ENCODE results near the gene ZXDC.

The ZXDC gene

DNA sequence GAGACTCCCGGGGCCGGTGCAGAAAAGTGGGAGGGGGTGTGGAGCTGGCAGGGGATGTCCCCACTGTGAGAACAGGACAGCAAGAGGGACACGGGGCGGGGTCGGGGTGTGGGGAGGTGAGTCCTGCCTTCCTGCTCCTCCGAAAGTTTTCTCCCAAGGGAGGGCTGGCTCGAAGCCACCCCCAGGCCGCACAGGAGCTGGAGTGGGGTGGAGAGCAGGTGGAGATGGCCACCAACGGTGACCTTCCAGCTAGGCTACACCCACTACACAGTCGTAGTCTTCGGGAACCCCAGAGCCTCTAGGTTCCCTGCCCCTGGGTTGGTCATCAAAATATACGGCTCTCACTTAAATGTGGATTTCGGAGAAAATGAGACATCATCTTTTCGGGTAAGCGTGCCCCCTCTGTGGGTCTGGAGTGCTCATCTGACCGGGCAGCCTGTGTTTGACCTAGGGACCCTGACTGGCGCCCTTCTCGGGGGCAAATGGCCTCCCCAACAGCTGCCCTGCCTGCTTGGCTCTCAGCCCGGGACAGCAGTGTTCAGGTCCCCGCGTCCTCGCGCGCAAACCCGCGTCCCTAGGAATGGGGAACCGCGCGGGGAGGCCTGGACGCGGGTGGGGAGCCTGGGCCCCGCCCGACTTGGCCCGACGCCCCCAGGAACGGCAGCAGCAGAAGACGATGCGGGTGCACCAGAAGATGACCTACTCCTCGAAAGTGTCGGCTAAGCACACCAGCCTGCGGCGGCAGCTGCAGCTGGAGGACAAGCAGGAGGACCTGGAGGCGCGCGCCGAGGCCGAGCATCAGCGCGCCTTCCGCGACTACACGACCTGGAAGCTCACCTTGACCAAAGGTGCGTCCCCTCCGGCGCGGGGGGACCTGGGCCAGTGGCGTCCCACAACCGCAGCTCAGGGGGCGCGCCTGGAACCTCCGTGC lies 59.8 kb downstream of the ZXDC start:
- H3K4me3 ChIP-seq (ENCODE audit: low read length), result no peak overlapping the region
- H3K27me3 ChIP-seq (ENCODE audit: control insufficient read depth, insufficient read depth, low read length), result no peaks in the 10 kb centered on the region
- H3K36me3 ChIP-seq (ENCODE audit: control insufficient read depth, low read depth, low read length), result no peaks in the 10 kb centered on the region
- H3K4me1 ChIP-seq (ENCODE audit: control insufficient read depth, low read depth, low read length), result no peaks in the 10 kb centered on the region
- no peak overlapping the region for H3K9ac ChIP-seq (ENCODE audit: low read length)
- H3K9me3 ChIP-seq (ENCODE audit: control insufficient read depth, low read depth, low read length), result no peaks in the 10 kb centered on the region
- no peak overlapping the region for H3K27ac ChIP-seq (ENCODE audit: low read length)

DNA sequence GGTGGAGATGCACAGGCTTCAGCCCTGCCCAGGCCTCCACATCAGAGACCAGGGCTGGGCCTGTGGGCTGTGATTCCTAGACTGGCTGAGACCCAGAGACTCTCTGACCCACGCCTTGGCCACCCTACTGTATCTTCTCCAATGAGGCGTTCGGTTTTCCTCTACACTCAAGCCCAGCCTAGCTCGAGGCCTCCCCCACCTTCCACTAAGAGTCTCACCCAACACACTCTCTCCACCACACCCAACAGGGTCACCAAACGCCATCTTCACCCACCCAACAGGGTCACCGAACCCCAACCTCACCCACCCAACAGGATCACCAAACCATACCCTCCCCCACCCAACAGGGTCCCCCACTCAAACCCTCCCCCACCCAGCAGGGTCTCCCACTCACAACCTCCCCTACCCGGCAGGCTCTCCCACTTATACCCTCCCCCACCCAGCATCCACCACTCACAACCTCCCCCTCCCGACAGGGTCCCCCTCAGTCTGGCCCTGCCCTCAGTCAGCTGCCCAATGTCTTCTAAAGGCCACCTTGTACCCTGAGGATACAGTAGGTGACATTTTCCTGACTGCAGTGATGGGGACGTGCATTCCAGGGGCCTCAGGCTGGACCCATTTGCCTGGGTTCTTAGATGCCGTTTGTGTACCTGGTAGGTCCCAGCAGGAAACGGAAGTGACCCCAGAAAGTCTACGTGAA lies 60.6 kb downstream of the ZXDC start:
- Histone ChIP-seq H3K4me1 (ENCODE audit: control insufficient read depth, low read depth, low read length) (no peaks in the 10 kb centered on the region), H3K9me3 (ENCODE audit: control insufficient read depth, low read depth, low read length) (no peaks in the 10 kb centered on the region), H3K27me3 (ENCODE audit: control insufficient read depth, insufficient read depth, low read length) (no peaks in the 10 kb centered on the region), H3K4me3 (ENCODE audit: low read length) (no peak overlapping the region), H3K36me3 (ENCODE audit: control insufficient read depth, low read depth, low read length) (no peaks in the 10 kb centered on the region), H3K27ac (ENCODE audit: low read length) (no peak overlapping the region), H3K9ac (ENCODE audit: low read length) (no peak overlapping the region)

DNA sequence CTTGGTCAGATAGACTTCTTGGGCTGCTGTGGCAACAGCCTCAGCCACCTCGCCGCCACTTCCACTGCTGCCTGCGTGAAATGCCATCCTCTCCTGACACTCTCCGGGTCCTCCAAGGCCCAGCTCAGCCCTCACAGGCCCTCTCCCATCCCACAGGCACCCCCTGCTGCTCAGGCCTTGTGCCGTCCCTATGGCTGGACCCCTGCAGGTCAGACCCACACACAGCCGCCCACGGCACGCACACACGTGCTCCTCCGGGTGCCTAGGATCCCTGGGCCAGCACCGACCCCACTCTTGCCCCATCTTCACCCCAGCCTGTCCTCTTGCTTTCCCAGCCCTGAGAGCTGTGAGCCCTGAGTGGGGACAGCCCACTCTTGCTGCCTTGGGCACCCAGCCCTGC lies 61.3 kb downstream of the ZXDC start:
- Histone ChIP-seq H3K27ac (ENCODE audit: low read length) (no peak overlapping the region), H3K27me3 (ENCODE audit: control insufficient read depth, insufficient read depth, low read length) (no peaks in the 10 kb centered on the region), H3K36me3 (ENCODE audit: control insufficient read depth, low read depth, low read length) (no peaks in the 10 kb centered on the region), H3K4me3 (ENCODE audit: low read length) (no peak overlapping the region), H3K9ac (ENCODE audit: low read length) (no peak overlapping the region), H3K4me1 (ENCODE audit: control insufficient read depth, low read depth, low read length) (no peaks in the 10 kb centered on the region), H3K9me3 (ENCODE audit: control insufficient read depth, low read depth, low read length) (no peaks in the 10 kb centered on the region)

DNA sequence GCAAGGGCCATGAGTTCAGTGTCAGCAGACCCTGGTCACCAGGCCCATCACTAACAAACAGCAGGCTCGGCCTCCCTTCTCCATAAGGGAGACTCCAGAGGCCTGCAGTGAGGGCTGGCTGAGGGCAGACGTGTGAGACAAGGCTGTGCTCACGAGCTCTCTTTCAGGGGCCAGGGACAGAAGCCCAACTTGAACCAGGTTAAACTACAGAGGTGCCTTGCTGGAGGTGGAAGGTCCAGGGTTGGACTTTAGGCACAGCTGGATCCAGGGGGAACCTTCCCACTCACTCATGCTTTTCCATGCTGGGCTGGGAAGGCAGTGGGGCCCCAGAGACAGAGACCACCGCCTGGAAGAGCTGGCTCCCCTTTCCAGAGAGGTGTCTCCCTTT lies 62.0 kb downstream of the ZXDC start:
- Histone ChIP-seq H3K36me3 (ENCODE audit: control insufficient read depth, low read depth, low read length) (no peaks in the 10 kb centered on the region), H3K4me1 (ENCODE audit: control insufficient read depth, low read depth, low read length) (no peaks in the 10 kb centered on the region), H3K9me3 (ENCODE audit: control insufficient read depth, low read depth, low read length) (no peaks in the 10 kb centered on the region), H3K4me3 (ENCODE audit: low read length) (no peak overlapping the region), H3K27ac (ENCODE audit: low read length) (no peak overlapping the region), H3K9ac (ENCODE audit: low read length) (no peak overlapping the region), H3K27me3 (ENCODE audit: control insufficient read depth, insufficient read depth, low read length) (no peaks in the 10 kb centered on the region)

DNA sequence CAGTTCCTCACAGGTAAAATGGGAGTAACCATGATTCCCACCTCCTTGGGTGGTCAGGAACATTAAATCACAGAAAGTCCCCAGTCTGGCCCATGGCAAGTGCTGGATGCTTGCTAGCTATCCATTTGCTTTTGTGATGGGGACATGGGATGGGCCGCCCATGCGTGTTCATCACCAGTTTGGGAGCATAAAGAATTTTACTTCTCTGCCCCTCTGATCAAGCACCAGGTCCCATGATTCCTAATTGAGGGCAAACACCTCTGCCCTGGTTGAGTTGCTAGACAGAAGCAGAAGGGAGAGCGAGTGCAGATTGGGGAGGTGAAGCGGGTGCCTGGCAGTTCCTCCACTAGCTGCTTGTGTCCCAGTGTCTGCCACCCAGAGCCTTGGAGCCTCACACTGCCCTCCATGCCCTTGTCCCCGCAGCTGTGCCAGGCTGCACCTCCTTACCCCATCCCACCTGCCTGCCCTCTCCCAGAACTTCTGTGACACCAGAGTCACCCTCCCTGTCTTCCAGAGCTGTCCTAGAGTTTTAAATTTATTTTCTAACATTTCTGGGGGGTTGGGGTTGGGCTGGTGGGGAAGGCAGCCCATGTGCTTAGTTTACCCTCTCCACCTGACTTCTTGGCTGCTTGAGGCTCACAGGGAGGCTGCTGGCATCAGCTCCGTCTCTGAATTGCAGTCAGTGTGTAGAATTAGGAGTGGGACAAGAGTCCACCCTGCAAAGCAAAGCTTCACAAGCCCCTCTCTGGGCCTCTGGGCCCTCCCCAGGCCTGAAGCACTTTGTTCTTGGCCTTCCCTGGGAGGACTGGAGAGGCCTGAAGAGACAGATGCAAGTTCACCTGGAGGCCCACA lies 62.6 kb downstream of the ZXDC start:
- no peaks in the 10 kb centered on the region for H3K36me3 ChIP-seq (ENCODE audit: control insufficient read depth, low read depth, low read length)
- H3K27me3 ChIP-seq (ENCODE audit: control insufficient read depth, insufficient read depth, low read length), result no peaks in the 10 kb centered on the region
- no peaks in the 10 kb centered on the region for H3K4me1 ChIP-seq (ENCODE audit: control insufficient read depth, low read depth, low read length)
- H3K27ac ChIP-seq (ENCODE audit: low read length), result no peak overlapping the region
- H3K4me3 ChIP-seq (ENCODE audit: low read length), result no peak overlapping the region
- H3K9ac ChIP-seq (ENCODE audit: low read length), result no peak overlapping the region
- no peaks in the 10 kb centered on the region for H3K9me3 ChIP-seq (ENCODE audit: control insufficient read depth, low read depth, low read length)

DNA sequence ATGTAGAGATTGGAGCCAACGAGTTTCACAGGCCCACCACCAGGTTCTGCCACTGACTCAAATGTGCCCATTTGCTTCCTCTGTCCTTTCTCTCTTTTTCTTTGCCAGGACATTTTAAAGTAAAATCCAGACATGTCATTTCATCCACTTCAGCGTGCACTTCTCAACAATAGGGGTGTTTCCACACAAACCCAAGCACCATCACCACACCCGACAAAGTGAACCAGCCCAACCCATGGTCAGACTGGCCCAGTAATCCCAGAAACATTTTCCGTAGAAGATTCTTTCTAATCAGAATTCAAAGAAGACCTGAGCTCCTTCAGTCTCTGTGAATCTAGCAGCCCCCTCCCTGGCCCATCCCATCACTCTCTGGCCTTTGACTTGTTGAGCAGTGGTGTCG lies 67.6 kb downstream of the ZXDC start:
- H3K4me1 ChIP-seq (ENCODE audit: control insufficient read depth, low read depth, low read length), result no peaks in the 10 kb centered on the region
- H3K27me3 ChIP-seq (ENCODE audit: control insufficient read depth, insufficient read depth, low read length), result no peaks in the 10 kb centered on the region
- no peak overlapping the region for H3K27ac ChIP-seq (ENCODE audit: low read length)

DNA sequence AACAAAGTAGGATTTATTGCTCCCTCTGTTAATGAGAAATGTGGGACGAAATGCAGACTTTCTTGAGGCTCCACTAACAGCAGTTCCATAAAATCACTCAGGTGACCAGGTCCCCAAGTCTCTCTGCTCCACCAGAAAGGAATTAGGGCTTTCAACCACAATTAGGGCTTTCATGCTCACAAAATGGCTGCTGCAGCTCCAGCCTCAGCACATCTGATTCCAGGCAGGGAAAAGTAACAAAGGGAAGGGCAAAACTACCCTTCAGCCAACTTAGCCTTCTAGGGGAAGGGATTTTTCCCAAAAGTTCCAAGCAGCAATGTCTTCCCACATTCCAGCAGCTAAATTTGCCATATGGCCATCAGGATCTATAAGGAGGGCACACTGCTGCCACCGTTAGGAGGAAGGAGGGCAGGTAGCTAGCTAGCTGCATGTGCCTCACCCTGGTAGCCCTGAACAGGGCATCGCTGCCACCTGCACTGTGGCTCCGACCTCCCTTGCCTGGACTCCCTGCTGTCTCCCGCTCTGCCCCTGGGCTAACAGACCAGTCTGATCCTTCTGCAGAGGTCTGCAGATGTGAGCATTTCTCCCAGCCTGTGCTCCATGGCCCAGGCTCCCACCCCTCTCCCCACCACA lies 68.2 kb downstream of the ZXDC start:
- Histone ChIP-seq H3K36me3 (ENCODE audit: control insufficient read depth, low read depth, low read length) (no peaks in the 10 kb centered on the region), H3K27ac (ENCODE audit: low read length) (no peak overlapping the region), H3K9ac (ENCODE audit: low read length) (no peak overlapping the region), H3K9me3 (ENCODE audit: control insufficient read depth, low read depth, low read length) (no peaks in the 10 kb centered on the region), H3K4me3 (ENCODE audit: low read length) (no peak overlapping the region), H3K4me1 (ENCODE audit: control insufficient read depth, low read depth, low read length) (no peaks in the 10 kb centered on the region), H3K27me3 (ENCODE audit: control insufficient read depth, insufficient read depth, low read length) (no peaks in the 10 kb centered on the region)

More for the DNA sequence above, 67.6 kb downstream of the ZXDC start:
- Histone ChIP-seq H3K4me3 (ENCODE audit: low read length) (no peak overlapping the region), H3K36me3 (ENCODE audit: control insufficient read depth, low read depth, low read length) (no peaks in the 10 kb centered on the region), H3K9ac (ENCODE audit: low read length) (no peak overlapping the region), H3K9me3 (ENCODE audit: control insufficient read depth, low read depth, low read length) (no peaks in the 10 kb centered on the region)

DNA sequence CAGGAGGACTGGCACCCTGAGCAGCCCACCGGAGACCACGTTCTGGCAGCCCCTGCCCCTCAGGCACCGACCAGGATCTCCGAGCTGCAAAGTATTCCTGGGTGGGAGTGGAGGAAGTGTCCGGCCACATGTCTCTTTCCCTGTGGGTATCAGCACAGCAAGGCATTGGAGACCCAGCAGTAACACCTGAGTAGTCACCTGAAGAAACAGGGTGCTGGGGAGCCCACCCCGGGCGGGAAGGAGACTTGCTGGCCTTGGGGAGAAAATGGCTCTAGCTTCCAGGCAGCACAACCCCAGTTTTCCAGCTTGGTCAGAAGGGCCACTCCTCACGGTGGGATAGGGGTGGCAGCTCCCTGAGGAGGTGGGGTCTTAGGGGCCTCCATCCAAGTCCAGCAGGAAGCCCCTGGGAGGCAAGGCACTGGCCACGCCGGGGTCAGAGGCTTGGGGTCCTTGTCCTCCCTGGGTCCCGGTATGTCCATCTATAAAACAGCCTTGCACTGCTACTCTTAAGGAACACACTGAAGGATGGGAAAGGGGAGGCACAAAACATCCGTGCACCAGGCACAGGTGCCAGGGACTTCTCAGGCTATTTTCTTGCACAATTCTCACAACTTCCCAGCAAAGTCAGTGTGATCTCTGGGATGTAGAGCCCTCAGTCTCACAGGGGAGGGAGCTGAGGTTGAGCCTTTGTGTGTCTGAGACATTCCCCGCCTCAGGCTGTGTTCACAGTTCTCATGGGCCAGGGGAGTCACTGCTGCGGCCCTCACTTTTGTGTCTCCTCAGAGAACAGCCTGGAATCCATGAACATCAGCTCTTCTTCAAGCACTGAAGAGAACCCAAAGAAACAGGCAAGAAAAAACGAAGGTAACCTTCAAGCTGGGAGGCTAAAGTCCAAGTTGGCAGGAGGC lies 69.0 kb downstream of the ZXDC start:
- H3K27me3 ChIP-seq (ENCODE audit: control insufficient read depth, insufficient read depth, low read length), result no peaks in the 10 kb centered on the region
- no peak overlapping the region for H3K27ac ChIP-seq (ENCODE audit: low read length)
- no peaks in the 10 kb centered on the region for H3K36me3 ChIP-seq (ENCODE audit: control insufficient read depth, low read depth, low read length)
- no peaks in the 10 kb centered on the region for H3K9me3 ChIP-seq (ENCODE audit: control insufficient read depth, low read depth, low read length)
- H3K4me1 ChIP-seq (ENCODE audit: control insufficient read depth, low read depth, low read length), result no peaks in the 10 kb centered on the region
- H3K9ac ChIP-seq (ENCODE audit: low read length), result no peak overlapping the region
- H3K4me3 ChIP-seq (ENCODE audit: low read length), result no peak overlapping the region

DNA sequence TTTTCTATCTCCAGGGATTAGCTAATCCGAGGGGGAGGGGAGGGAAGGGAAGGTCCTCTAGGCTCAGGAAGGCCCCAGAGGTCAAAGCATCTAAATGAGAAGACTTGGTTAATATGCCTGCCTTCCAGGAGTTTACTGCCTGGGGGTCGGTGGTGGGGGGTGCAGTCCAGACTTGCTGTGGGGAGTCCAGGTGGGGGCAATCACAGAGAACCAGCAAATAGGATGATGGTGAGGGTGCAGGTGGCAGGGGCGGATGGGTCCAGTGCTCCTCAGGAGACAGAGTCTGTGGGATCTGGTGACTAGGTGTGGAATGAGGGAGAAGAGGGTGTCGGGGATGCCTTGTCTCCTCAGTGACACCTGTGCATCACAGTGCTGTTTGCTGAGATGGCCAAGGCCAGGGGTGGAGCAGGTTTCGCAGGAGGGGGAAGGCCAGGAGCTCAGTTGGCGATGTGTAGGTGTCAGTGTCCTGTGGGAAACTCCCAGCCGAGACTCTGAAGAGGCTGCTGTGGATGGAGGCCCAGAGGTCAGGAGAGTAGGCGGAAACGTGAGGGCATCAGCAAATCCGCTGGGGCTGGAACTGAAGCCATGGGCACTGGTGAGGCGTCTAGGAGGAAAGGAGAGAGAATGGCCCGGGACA lies 72.9 kb downstream of the ZXDC start:
- no peak overlapping the region for H3K9ac ChIP-seq (ENCODE audit: low read length)
- H3K9me3 ChIP-seq (ENCODE audit: control insufficient read depth, low read depth, low read length), result no peaks in the 10 kb centered on the region
- H3K27ac ChIP-seq (ENCODE audit: low read length), result no peak overlapping the region
- no peaks in the 10 kb centered on the region for H3K27me3 ChIP-seq (ENCODE audit: control insufficient read depth, insufficient read depth, low read length)
- no peak overlapping the region for H3K4me3 ChIP-seq (ENCODE audit: low read length)
- no peaks in the 10 kb centered on the region for H3K36me3 ChIP-seq (ENCODE audit: control insufficient read depth, low read depth, low read length)
- H3K4me1 ChIP-seq (ENCODE audit: control insufficient read depth, low read depth, low read length), result no peaks in the 10 kb centered on the region

DNA sequence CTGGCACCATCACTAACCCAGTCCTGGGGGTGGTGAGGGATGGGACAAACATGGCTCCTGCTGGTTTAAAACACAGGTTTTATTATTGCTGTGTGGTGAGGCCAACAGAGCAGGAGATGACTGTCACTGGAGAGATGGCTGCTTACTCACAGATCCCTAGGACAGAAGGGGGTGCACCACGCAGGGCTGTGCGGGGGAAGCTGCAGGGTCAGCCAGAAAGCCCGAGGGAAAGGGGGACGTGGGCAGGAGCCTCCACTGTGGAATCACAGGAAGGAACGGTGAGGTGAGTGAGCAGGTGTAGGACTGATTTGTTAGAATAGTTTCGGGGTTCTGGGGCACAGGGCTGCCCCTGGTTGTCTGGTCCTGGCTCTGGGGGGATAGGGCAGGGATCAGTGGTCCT lies 73.5 kb downstream of the ZXDC start:
- no peaks in the 10 kb centered on the region for H3K27me3 ChIP-seq (ENCODE audit: control insufficient read depth, insufficient read depth, low read length)
- H3K27ac ChIP-seq (ENCODE audit: low read length), result no peak overlapping the region
- no peak overlapping the region for H3K4me3 ChIP-seq (ENCODE audit: low read length)
- no peak overlapping the region for H3K9ac ChIP-seq (ENCODE audit: low read length)
- H3K9me3 ChIP-seq (ENCODE audit: control insufficient read depth, low read depth, low read length), result no peaks in the 10 kb centered on the region
- H3K36me3 ChIP-seq (ENCODE audit: control insufficient read depth, low read depth, low read length), result no peaks in the 10 kb centered on the region
- H3K4me1 ChIP-seq (ENCODE audit: control insufficient read depth, low read depth, low read length), result no peaks in the 10 kb centered on the region

Measured in iPS-18a (cell line).